Measurements from ENCODE around the gene CLSTN2.

DNA sequence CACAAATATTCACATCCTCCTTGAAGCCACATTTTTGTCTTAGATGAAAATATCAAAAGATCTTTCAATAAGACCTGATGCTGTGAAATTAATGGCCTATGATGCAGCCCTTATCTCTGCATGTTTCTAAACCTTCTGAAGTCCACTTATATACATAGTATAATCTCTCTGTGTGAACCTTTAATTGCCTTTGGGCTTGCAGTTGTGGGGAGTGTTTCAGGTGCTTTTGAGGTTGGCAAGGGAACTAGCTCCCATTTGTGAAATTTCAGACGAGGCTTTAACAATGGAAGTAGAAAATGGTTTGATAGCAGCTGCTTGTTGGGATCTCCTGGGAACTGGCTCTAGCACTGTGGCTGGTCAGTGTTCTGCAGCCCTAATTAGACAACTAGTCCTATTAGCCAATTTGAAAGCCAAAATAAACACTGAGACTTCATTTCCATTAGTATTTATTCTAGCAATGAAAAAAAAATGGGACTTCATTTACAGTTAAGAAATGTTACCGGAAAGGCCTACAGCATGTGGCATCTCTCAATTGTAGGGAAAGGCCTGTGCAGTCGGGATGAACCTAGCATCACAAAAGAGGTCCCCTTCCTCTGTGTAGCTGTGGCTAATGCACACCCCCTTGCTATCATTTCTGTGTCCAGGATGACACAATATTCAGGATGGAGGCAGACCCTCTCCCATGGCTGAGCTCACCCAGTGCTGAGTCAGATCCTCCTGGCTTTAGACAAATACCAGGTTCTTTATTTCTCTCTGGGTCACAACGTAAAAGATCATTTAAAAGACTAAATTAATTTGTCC, 602.1 kb downstream of the CLSTN2 start:
- TF ChIP-seq, protein P1, sequence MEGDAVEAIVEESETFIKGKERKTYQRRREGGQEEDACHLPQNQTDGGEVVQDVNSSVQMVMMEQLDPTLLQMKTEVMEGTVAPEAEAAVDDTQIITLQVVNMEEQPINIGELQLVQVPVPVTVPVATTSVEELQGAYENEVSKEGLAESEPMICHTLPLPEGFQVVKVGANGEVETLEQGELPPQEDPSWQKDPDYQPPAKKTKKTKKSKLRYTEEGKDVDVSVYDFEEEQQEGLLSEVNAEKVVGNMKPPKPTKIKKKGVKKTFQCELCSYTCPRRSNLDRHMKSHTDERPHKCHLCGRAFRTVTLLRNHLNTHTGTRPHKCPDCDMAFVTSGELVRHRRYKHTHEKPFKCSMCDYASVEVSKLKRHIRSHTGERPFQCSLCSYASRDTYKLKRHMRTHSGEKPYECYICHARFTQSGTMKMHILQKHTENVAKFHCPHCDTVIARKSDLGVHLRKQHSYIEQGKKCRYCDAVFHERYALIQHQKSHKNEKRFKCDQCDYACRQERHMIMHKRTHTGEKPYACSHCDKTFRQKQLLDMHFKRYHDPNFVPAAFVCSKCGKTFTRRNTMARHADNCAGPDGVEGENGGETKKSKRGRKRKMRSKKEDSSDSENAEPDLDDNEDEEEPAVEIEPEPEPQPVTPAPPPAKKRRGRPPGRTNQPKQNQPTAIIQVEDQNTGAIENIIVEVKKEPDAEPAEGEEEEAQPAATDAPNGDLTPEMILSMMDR (IDR thresholded peaks at IDR 0.05): no peak
- TF ChIP-seq POLR2A (IDR thresholded peaks at IDR 0.05): no peak
- TF ChIP-seq POLR2AphosphoS5 (IDR thresholded peaks at IDR 0.05): no peak

Data from prostate gland (tissue), 2 donors.